ENCODE data around the gene LEKR1.
"Not testable (repeated sequence)": the region's sequence is repeated elsewhere in the genome, so short reads cannot be mapped to it uniquely, and the experiment has no call there.

The LEKR1 gene

DNA sequence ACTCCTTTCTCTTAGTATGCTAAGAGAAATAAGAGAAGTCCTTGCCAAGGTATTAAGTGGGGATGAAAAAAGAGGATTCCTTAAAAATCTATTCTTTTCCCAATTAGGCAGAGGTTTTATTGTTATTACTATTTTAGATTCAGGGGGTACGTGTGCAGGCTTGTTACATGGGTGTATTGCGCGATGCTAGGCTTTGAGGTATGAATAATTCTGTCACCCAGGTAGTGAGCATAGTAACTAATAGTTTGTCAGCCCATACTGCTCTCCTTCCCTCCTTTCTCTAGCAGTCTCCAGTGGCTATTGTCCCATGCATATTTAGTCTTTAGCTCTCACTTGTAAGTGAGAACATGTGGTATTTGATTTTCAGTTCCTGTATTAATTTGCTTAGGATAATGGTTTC lies 83.9 kb downstream of the LEKR1 start:
- DNase-seq = no peak

DNA sequence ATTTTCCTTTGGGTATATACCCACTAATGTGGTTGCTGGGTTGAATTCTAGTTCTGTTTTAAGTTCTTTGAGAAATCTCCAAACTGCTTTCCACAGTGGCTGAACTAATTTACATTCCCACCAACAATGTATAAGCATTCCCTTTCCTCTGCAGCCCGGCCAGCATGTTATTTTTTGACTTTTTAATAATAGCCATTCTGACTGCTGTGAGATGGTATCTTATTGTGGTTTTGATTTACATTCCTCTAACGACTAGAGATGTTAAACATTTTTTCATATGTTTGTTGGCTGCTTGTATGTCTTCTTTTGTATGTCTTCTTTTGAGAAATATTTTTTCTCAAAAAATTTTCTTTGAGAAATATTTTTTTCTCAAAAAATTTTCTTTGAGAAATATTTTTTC lies 84.7 kb downstream of the LEKR1 start:
- DNase-seq = not testable (repeated sequence)

DNA sequence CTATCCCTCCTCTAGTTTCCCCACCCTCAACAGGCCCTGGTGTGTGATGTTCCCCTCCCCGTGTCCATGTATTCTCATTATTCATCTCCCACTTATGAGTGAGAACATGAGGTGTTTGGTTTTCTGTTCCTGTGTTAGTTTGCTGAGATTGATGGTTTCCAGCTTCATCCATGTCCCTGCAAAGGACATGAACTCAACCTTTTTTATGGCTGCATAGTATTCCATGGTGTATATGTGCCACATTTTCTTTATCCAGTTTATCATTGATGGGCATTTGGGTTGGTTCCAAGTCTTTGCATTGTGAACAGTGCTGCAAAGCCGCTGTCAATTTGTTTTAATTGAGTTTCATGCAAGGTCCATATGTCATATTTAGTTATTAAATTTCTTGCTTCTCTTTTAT lies 88.1 kb downstream of the LEKR1 start:
- DNase-seq = not testable (repeated sequence)

DNA sequence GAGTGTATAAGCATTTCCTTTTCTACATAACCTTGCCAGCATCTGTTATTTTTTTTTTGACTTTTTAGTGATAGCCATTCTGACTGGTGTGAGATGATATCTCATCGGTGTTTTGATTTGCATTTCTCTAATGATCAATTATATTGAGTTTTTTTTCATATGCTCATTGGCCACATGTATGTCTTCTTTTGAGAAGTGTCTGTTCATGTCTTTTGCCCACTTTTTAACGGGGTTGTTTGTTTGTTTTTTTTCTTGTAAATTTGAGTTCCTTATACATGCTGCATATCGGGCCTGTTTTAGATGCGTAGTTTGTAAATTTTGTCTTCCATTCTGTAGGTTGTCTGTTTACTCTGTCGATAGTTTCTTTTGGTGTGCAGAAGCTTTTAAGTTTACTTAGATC lies 89.2 kb downstream of the LEKR1 start:
- DNase-seq = no peak

DNA sequence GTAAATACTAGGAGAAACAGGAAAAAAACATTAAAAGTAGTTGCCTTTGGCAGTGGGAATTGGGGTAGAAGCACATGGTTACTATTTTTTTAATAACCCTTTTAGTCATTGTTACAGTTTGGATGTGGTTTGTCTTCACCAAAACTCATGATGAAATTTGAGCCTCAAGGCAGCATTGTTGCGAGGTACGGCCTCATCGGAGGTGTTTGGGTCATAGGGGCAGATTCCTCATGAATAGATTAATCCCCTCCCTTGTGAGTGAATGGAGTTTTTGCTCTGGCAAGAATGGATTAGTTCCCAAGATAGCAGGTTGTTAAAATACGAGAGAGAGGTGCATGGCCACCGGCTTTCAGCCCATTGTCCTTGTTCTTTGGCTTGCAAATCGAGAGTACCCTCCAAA lies 92.6 kb downstream of the LEKR1 start:
- no peak for DNase-seq

DNA sequence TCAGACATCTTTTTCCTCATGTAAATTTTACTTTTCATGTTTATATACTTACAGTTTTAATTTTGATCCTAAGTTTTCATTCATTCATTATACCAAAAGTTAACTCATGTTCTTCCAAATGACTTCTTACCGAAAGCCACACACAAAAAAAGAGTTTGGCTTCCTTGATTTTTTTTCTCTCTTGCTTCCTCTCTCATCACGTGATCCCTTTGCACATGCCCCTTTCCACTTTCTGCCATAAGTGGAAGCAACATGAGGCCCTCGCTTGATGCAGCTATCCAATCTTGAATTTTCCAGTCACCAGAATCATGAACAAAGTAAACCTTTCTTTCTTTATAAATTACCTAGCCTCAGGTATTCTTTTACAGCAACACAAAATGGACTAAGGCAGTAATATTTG lies 93.7 kb downstream of the LEKR1 start:
- no peak for DNase-seq

DNA sequence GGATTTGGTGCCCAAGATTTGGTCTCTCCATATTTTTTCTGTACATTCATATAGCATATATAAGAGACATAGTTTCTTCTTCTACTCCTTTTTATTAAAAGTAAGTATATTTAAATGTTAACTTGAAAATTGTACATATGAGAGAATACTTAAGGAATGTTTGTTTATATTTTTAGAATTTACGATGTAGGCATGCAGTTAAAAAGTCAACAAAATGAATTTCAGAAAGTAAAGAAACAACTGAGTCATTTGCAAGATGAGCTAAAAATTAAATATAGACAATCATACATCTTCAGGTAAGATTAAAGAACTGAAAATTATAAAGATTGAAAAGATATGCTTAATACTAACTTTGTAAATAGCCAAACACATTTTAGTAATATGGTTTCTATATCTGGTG lies 94.2 kb downstream of the LEKR1 start:
- no peak for DNase-seq

DNA sequence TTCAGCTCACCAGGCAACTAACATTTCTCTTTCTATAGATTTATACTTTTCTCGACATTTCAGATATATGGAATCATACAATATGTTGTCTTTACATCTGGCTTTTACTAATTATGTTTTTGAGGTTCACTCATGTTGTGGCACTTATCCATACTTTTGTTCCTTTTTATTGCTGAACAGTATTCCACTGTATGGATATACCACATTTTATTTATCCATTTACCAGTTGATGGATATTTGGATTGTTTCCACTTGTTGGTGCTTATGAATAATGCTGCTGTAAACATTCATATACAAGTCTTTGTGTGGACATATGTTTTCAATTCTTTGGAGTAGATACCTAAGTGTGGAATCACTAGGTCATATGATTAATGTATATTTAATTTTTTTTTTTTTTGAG lies 97.2 kb downstream of the LEKR1 start:
- no peak for DNase-seq

DNA sequence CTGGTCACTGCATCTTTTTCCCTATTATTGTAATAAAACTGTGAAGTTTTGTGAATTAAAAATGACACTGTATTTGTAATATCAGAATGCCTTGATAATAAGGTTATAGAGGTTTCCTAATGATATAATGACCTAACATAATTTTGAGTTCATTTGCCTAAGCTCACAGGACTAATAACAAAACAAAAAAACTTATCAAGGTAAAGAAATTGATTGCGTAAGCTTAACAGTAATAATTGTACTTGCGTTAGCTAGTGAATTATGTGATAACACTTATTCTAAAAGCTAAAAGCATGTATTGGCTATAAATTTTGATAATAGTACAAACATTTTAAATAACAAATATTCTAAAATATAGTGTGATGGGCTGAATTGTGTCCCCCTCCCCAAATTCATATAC lies 112.6 kb downstream of the LEKR1 start:
- DNase-seq = no peak

DNA sequence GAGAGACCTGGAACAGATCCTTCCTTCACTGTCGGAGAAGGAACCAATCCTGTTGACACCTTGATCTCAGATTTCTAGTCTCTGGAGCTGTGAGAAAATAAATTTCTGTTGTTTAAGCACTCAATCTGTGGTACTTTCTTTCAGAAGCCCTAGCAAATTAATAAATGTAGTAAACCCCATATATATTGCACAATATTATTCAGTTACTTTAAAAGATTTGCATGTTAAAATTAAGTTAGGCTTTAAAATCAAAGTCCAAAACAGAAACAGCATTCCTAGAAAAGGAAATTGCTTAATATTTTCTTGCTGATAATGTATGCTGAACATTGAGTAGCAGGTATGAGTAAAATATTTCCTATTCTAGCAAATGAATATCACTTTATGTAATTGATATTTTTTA lies 113.2 kb downstream of the LEKR1 start:
- DNase-seq = no peak

DNA sequence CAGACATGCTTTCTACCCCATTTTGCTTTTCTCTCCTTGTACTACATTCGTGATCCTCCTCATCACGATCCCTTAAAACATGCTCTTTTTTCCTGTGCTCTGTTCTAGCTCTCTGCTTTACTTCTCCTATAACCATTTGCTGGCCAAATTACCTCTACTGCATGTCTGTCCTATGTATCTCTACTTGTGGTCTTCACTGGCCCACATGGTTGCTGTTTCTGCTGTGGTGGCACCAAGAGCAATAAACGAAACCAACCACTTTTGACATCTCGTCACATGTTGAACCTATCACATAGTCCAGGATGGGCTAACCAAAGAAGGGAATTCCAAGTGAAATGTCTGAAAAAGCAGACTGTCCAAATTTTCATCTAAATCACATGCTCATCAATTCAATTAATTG lies 115.2 kb downstream of the LEKR1 start:
- no peak for DNase-seq

DNA sequence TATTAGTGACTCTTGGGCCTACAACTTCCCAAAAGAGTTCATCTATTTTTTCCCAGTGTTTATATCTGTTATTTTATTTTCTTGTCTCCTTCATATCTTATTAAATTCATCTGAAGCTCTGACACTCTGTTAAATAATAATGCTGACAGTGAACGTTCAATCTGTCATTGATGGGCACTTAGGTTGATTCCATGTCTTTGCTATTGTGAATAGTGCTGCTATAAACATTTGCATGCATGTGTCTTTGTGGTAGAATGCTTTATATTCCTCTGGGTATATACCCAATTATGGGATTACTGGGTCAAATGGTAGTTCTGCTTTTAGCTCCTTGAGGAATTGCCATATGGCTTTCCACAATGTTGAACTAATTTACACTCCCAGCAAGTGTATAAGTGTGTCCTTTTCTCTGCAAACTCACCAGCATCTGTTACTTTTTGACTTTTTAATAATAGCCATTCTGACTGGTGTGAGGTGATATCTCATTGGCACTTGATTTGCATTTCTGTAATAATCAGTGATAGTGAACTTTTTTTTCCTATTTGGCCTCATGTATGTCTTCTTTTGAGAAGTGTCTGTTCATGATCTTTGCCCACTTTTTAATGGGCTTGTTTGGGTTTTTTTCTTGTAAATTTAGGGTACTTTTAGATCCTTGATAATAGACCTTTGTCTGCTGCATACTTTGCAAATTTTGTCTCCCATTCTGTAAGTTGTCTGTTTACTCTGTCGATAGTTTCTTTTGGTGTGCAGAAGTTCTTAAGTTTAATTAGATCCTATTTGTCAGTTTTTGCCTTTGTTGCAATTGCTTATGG lies 122.5 kb downstream of the LEKR1 start:
- DNase-seq = no peak

DNA sequence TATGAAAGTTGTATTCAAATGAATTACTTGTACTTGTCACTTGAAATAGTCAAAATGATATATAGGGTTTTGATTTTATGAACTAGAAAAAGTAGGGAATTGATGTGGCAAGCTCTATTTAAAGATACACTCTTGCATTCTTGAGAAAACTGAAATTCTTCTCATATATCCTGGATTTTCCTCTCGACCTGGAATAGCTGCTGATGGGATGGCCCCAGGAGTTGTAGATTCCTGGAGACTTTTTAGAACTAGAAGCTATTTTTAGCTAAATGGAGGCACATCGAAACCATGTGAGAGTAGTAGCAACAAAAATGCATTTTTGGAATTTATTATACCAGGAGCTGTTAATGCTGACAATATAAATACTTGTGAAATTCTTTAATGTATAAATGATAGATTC lies 125.9 kb downstream of the LEKR1 start:
- no peak for DNase-seq

DNA sequence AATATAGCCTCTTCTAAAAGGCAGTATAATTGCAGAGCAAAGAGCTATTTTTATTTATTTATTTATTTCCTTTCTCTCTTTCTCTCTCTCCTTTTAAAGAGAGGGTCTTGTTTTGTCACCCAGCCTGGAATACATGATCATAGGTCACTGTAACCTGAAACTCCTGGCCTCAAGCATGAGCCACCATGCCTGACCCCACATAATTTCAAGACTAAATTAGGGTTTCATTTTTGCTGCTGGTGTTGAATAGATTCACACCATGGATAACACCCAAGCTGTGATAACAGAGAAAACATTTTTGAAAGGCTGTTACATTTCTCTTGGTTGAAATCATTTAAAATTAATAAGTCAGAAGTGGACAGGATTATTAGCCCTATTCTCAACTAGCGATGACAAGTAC lies 131.6 kb downstream of the LEKR1 start:
- no peak for DNase-seq

DNA sequence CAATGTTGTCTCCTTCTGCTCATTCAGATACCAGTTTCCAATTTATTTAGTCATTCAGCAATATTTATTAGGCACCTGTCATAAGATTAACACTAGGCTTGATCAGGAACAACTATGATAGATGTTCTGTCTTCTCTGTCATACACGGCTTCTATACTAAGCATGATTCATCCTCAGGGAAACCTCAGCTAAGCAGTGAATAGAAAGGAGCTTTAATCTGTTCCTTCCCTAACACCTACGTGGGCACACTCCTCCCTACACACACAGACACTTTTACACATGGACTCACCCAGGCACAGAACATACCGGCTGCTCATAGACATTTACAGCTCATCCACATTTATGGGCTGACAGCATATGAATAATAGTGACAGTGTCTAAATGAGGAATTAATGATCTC lies 136.9 kb downstream of the LEKR1 start:
- DNase-seq = no peak

DNA sequence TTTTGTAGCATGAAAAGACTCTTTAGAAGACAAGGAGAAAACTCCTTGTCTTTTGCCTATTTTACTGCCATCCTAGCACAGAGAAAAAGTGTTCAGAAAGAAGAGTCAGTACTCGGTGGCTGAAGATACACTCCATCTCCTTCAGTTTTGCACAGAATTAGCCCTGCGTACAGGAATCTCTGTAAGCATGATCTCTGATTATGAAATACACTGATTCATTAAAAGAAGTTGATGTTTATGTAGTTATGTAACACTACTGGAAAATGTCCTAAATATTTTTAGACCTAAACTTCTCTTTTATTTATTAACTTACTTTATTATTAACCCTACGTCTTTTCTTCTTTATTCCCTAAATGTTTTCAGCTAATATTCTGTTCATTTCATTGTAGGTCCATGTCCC lies 138.4 kb downstream of the LEKR1 start:
- no peak for DNase-seq

DNA sequence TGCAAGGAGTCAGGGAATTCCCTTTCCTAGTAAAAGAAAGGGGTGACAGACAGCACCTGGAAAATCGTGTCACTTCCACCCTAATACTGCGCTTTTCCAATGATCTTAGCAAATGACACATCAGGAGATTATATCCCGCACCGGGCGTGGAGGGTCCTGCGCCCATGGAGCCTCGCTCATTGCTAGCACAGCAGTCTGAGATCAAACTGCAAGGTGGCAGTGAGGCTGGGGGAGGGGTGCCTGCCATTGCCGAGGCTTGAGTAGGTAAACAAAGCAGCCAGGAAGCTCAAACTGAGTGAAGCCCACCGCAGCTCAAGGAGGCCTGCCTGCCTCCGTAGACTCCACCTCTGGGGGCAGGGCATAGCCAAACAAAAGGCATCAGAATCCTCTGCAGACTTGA lies 140.2 kb downstream of the LEKR1 start:
- DNase-seq = not testable (repeated sequence)

DNA sequence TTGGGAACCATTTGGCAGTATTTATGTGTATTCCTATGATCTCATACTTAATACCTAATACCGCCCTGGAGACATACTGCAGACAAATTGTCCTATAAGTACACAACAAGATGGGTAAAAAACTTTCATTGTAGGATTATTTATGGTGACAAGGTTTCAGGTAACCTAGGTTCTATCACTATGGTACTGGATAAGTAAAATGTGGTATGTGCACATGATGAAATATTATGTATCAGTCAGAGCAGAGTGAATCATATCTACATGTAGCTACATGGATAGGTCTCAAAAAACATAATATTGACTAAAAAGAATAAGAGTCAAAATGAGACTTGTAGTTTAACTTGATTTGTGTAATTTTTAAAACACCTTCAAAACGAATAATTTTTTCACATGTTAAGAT lies 147.8 kb downstream of the LEKR1 start:
- DNase-seq = no peak

DNA sequence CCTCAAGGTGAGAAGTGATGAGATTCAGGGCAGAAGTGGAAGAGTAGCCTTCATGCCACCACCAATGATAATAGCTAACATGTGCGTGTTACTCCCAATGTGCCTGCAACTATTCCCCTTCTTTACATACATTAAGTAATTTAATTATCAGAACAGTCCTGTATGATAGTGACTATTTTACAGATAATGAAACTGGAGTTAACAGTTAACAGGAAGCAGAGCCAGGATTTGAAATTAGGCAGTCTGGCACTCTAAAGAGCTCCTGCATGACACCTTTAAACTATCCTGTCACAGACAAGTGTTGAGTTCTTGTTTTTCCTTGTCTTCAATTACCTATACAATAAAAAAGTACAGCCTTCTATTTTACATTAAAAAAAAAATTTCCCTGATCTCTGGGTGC lies 148.8 kb downstream of the LEKR1 start:
- no peak for DNase-seq

DNA sequence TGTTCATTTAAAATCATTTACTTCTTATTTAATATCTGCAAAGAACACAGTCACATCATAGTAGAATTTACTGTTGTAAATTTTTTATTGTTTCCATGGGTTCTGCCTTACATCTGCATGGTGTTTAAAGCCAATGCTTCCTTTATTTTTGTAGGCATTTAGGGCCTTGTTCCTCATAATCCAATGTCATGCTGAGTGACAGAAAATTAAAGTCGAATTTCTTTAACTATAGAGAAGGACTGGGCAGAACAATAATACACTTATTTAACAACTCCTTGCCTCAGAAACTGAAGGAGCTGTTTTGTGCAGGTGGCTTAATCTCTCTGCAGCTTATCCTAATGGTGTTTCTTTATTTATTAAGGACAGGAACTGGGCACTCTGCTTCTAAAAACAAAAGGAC lies 149.6 kb downstream of the LEKR1 start:
- DNase-seq = no peak

DNA sequence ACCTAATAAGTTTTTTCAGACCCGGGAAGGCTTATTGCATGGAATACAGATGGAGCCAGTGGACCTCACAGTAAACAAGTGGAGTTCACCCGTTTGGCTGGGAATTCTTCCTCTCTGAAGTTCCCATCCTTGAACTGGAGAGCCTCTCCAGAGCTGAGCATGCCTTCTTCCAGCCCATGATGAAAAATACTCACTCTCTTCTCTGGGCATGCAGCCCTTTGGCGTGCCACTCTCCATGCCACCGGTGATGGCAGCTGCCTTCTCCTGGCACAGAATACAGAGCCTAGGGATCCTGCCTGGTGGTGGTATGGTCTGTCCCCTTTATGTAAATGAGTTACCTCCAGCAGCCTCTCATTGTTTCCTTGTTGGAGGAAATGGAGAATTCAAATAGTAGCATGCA lies 150.8 kb downstream of the LEKR1 start:
- no peak for DNase-seq

DNA sequence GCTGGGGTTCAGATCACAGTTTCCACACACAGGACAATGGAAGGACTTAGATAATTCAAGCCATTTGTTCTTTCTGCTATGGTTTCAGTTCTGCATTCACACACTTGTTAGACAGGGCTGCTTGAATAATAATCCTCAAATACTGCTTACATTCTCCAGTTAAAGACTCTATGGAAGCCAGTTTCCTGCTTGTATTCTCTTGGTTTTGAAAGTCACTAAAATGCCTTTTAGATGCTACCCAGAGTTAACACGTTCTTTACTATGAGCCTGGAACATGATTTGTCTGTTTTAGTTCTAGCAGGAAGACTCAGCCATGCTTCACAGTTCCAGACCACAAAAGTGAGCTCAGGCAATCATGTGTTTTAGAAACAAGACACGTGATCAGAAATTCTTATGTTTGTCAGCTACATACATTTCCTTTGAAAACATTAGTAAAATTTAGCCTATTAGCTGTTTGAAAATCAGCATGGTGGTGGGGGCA lies 152.4 kb downstream of the LEKR1 start:
- DNase-seq = no peak

DNA sequence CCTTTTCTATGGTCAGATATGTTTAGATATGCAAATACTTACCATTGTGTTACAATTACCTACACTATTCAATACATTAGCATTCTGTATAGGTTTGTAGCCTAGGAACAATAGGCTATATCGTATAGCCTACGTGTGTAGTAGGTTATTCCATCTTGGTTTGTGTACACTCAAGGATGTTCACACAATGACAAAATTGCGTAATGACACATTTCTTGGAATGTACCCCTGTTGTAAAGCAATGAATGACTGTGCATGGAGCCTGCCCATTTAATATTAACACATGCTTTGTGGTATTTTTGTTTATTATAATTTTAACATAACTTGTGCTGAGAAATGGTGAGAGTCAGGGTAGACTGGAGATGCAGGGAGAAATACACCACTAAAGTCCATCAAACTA lies 154.9 kb downstream of the LEKR1 start:
- DNase-seq = no peak

DNA sequence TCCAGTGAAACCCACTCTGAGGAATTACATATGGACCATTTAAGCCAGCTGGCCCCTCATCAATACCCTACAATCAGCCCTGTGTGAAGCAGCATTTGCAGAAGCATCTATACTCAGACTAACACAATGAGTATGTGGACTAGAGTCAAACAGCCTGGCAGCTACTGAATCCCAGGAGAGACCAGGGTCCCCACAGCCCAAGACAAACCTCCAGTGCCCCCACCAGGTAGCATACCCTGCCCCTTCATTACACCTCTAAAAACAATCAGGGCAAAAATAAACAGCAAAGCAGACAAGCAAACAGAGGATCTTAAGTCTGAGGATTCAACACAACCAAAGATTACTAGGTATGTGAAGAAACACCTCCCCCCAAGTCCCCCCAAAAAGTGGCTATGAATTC lies 157.4 kb downstream of the LEKR1 start:
- DNase-seq = no peak

DNA sequence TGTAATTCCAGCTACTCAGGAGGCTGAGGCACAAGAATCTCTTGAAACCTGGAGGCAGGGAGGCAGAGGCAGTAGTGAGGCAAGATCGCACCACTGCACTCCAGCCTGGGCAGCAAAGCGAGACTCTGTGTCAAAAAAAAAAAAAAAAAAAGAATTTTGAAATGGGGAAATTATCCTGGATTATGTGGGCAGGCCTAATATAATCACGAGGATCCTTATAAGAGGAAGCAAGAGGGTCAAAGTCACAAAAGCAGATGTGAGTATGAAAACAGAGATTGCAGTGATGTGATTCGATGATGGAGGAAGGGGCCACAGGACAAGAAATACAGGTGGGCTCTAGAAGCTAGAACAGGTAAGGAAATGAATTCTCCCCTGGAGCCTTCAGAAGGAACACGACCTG lies 159.6 kb downstream of the LEKR1 start:
- no peak for DNase-seq

Measured in stimulated activated CD4-positive, alpha-beta T cell treated with anti-CD3 and anti-CD28 coated beads, Interleukin-2, amount 100 ng/mL, for 48 hours (primary cell).